Tibial artery (tissue), 4 donors: Measurements from ENCODE around the gene SAP30.
A peak's percentile ranks its signal among the peaks of the same experiment; 100 is the strongest.

Experiments
- DNase-seq, 2 donors: peaks; one replicate each; pipeline ENCODE4 v3.0.0-alpha.2; 2019
- H3K27ac ChIP-seq, 2 donors: fragments of 200-600 bp; sonication (generic) in 1 of 2; 1 replicate in 1 of 2; 2 replicates in 1 of 2; pipeline ENCODE4 v1.5.1; 2018 to 2019; ENCODE audit warnings: mild to moderate bottlenecking in 1 of 2
- H3K27me3 ChIP-seq, 2 donors: fragments of 200-600 bp; sonication (generic) in 1 of 2; one replicate each; pipeline versions ENCODE4 v1.5.1 to v1.6.0; 2016 to 2019
- H3K36me3 ChIP-seq, 3 donors: fragments of 200-600 bp; sonication (generic) in 2 of 3; one replicate each; pipeline ENCODE4 v1.5.1; 2016 to 2019; ENCODE audit warnings: mild to moderate bottlenecking in 2 of 3
- H3K4me1 ChIP-seq, 4 donors: fragments of 200-600 bp; sonication (generic) in 2 of 4; 1 replicate in 3 of 4; 2 replicates in 1 of 4; pipeline ENCODE4 v1.5.1; 2016 to 2019
- H3K4me3 ChIP-seq, 2 donors: fragments of 200-600 bp; sonication (generic) in 1 of 2; 1 replicate in 1 of 2; 2 replicates in 1 of 2; pipeline ENCODE4 v1.5.1; 2018 to 2019; ENCODE audit warnings: mild to moderate bottlenecking in 2 of 2
- H3K9me3 ChIP-seq, 3 donors: fragments of 200-600 bp; sonication (generic) in 1 of 3; one replicate each; pipeline ENCODE4 v1.5.1; 2016 to 2019
- CTCF ChIP-seq, 2 experiments: fragments of 200-600 bp in 1 of 2; fragments of 450-650 bp in 1 of 2; IDR thresholded peaks; one replicate each; pipeline ENCODE4 v1.5.1; 2017 to 2019; ENCODE audit warnings: antibody characterized with exemption in 2 of 2, mild to moderate bottlenecking in 1 of 2, moderate library complexity in 1 of 2
- intact Hi-C: fragments of 100-400 bp; cut with DNase I; formaldehyde crosslinking; loops from one replicate; pipeline ENCODE4 v1.15.0; 2023; ENCODE audit warnings: low total_unique reads

SAP30 gene

GRCh38 chr4:173414456-173414855 is 43.7 kb downstream of the SAP30 start:
- H3K9me3 ChIP-seq, result no peaks in the 10 kb centered on the region
- H3K4me1 ChIP-seq, result peaks cover 0 to 4% (median 0%) of the 10 kb centered on the region in 4 donors
- no peaks in the 10 kb centered on the region for H3K27me3 ChIP-seq
- no peak for TF ChIP-seq CTCF (IDR thresholded peaks at IDR 0.05)
- H3K27ac ChIP-seq, result no peak overlapping the region
- no peaks in the 10 kb centered on the region for H3K36me3 ChIP-seq
- no peak for DNase-seq
- intact Hi-C loops, result loop anchor here (10.0 kb wide), 1 partner anchor 400 kb away; no protein-coding TSS in a partner anchor
- H3K4me3 ChIP-seq, result no peak overlapping the region

GRCh38 chr4:173415092-173415491 is 44.3 kb downstream of the SAP30 start:
- Histone ChIP-seq H3K4me3 (no peak overlapping the region), H3K27ac (no peak overlapping the region), H3K9me3 (no peaks in the 10 kb centered on the region), H3K4me1 (peaks cover 0 to 4% (median 0%) of the 10 kb centered on the region in 4 donors), H3K27me3 (no peaks in the 10 kb centered on the region), H3K36me3 (no peaks in the 10 kb centered on the region)
- intact Hi-C loops, result loop anchor here (10.0 kb wide), 1 partner anchor 400 kb away; no protein-coding TSS in a partner anchor
- TF ChIP-seq CTCF (IDR thresholded peaks at IDR 0.05), result no peak
- no peak for DNase-seq

- TF ChIP-seq CTCF (IDR thresholded peaks at IDR 0.05), result no peak
- no peak overlapping the region for H3K27ac ChIP-seq
- intact Hi-C loops, result loop anchor here (2.0 to 10.0 kb wide), 2 partner anchors 97 to 401 kb away; no protein-coding TSS in a partner anchor
These were observed 45.3 kb downstream of the SAP30 start for GRCh38 chr4:173415885-173416653.

GRCh38 chr4:173417833-173418232 is 47.1 kb downstream of the SAP30 start:
- DNase-seq, result no peak
- TF ChIP-seq CTCF (IDR thresholded peaks at IDR 0.05), result no peak
- intact Hi-C loops, result loop anchor here (2.0 to 10.0 kb wide), 2 partner anchors 99 to 403 kb away; no protein-coding TSS in a partner anchor
- H3K9me3 ChIP-seq, result no peaks in the 10 kb centered on the region
- H3K27ac ChIP-seq, result no peak overlapping the region
- H3K36me3 ChIP-seq, result no peaks in the 10 kb centered on the region
- H3K27me3 ChIP-seq, result no peaks in the 10 kb centered on the region
- peaks cover 0 to 4% (median 0%) of the 10 kb centered on the region in 4 donors for H3K4me1 ChIP-seq
- no peak overlapping the region for H3K4me3 ChIP-seq

More at GRCh38 chr4:173415885-173416653, 45.3 kb downstream of the SAP30 start:
- H3K4me3 ChIP-seq, result no peak overlapping the region
- peaks cover 0 to 4% (median 0%) of the 10 kb centered on the region in 4 donors for H3K4me1 ChIP-seq
- no peaks in the 10 kb centered on the region for H3K9me3 ChIP-seq
- no peaks in the 10 kb centered on the region for H3K27me3 ChIP-seq
- peak; percentile 62 to 81 for DNase-seq
- H3K36me3 ChIP-seq, result no peaks in the 10 kb centered on the region

- no peak overlapping the region for H3K4me3 ChIP-seq
- no peak for TF ChIP-seq CTCF (IDR thresholded peaks at IDR 0.05)
- H3K27ac ChIP-seq, result no peak overlapping the region
- H3K36me3 ChIP-seq, result no peaks in the 10 kb centered on the region
- H3K9me3 ChIP-seq, result no peaks in the 10 kb centered on the region
- peaks cover 0 to 4% (median under 1%) of the 10 kb centered on the region in 4 donors for H3K4me1 ChIP-seq
- DNase-seq, result no peak
- intact Hi-C loops, result loop anchor here (10.0 kb wide), 1 partner anchor 404 kb away; no protein-coding TSS in a partner anchor
- no peaks in the 10 kb centered on the region for H3K27me3 ChIP-seq
These were observed 47.9 kb downstream of the SAP30 start for GRCh38 chr4:173418639-173419038.
